HUES64 (cell line): Measurements from ENCODE around the gene TCTN2.
A peak's percentile ranks its signal among the peaks of the same experiment; 100 is the strongest.

Experiments used
- H3K27ac ChIP-seq: 2 replicates; pipeline ENCODE4 v1.7.0; 2013; ENCODE audit warnings: low read depth, low read length, inconsistent platforms
- H3K27me3 ChIP-seq: 2 replicates; pipeline ENCODE4 v1.6.1; 2013; ENCODE audit warnings: mild to moderate bottlenecking, low read length; ENCODE audit not compliant: insufficient read depth
- H3K36me3 ChIP-seq: 2 replicates; pipeline ENCODE4 v1.6.1; 2013; ENCODE audit warnings: mild to moderate bottlenecking, low read length; ENCODE audit not compliant: insufficient read depth
- H3K4me1 ChIP-seq: 2 replicates; pipeline ENCODE4 v1.6.1; 2013; ENCODE audit warnings: mild to moderate bottlenecking, low read length, moderate library complexity; ENCODE audit not compliant: insufficient read depth
- H3K4me3 ChIP-seq: 2 replicates; pipeline ENCODE4 v1.5.1; 2013; ENCODE audit warnings: mild to moderate bottlenecking, low read length, moderate library complexity
- H3K9ac ChIP-seq: 2 replicates; pipeline ENCODE4 v1.6.1; 2013; ENCODE audit warnings: mild to moderate bottlenecking, low read depth, low read length
- H3K9me3 ChIP-seq: 2 replicates; pipeline ENCODE4 v1.6.1; 2013; ENCODE audit warnings: low read depth, low read length; ENCODE audit not compliant: insufficient read depth
- WGBS: fragments of 150-250, 120-280 bp; methylation state at CpG from one replicate; pipeline ENCODE4 v1.1.7; 2013; ENCODE audit warnings: missing lambda C conversion rate; 5-methylcytosine and 5-hydroxymethylcytosine counted together

Gene TCTN2

GRCh38 chr12:123690191-123690840 lies 19.4 kb downstream of the TCTN2 start:
- 94% methylated on average over 7 of the region's 8 CpGs for WGBS
- Histone ChIP-seq H3K36me3 (peaks cover 11% of the 10 kb centered on the region; the same call in 1 of the 2 replicates), H3K4me3 (no peak overlapping the region), H3K27ac (no peak overlapping the region), H3K4me1 (no peaks in the 10 kb centered on the region), H3K27me3 (no peaks in the 10 kb centered on the region), H3K9ac (no peak overlapping the region), H3K9me3 (no peaks in the 10 kb centered on the region)

- Histone ChIP-seq H3K36me3 (peaks cover 30% of the 10 kb centered on the region), H3K27me3 (no peaks in the 10 kb centered on the region), H3K9ac (no peak overlapping the region), H3K4me1 (no peaks in the 10 kb centered on the region), H3K4me3 (no peak overlapping the region), H3K9me3 (no peaks in the 10 kb centered on the region), H3K27ac (no peak overlapping the region)
- 94% methylated on average over 8 of the region's 8 CpGs for WGBS
These were observed 25.3 kb downstream of the TCTN2 start for GRCh38 chr12:123696207-123696606.

- 87% methylated on average over 3 of the region's 4 CpGs for WGBS
- Histone ChIP-seq H3K27me3 (no peaks in the 10 kb centered on the region), H3K9ac (no peak overlapping the region), H3K27ac (no peak overlapping the region), H3K36me3 (peaks cover 30% of the 10 kb centered on the region), H3K4me3 (no peak overlapping the region), H3K4me1 (no peaks in the 10 kb centered on the region), H3K9me3 (no peaks in the 10 kb centered on the region)
These were observed 25.7 kb downstream of the TCTN2 start for GRCh38 chr12:123696646-123697045.

DNA sequence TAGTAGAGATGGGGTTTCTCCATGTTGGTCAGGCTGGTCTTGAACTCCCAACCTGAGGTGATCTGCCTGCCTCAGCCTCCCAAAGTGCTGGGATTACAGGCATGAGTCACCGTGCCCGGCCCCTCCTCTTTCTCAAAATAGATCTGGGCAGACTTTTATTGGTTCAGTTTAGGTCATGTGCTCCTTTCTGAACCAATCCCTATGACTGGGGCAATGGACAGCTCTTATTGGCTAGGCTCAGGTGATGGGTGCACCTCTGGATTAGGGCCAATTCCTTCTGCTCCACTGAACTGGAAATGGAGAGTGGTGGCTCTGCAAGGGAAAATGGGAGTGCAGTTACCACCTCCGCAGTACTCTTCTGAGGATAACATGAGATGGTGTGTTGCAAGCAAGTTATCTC lies 35.0 kb downstream of the TCTN2 start:
- no peaks in the 10 kb centered on the region for H3K9me3 ChIP-seq
- no peaks in the 10 kb centered on the region for H3K4me1 ChIP-seq
- no peak overlapping the region for H3K4me3 ChIP-seq
- H3K27me3 ChIP-seq = no peaks in the 10 kb centered on the region
- no peak overlapping the region for H3K27ac ChIP-seq
- H3K36me3 ChIP-seq = peaks cover 13% of the 10 kb centered on the region; the same call in 1 of the 2 replicates
- no peak overlapping the region for H3K9ac ChIP-seq
- WGBS = 95% methylated on average over 3 of the region's 3 CpGs

GRCh38 chr12:123707466-123707865 lies 36.6 kb downstream of the TCTN2 start:
- no peak overlapping the region for H3K9ac ChIP-seq
- H3K9me3 ChIP-seq = no peaks in the 10 kb centered on the region
- H3K4me1 ChIP-seq = no peaks in the 10 kb centered on the region
- H3K4me3 ChIP-seq = no peak overlapping the region
- WGBS = 94% methylated on average over 4 of the region's 4 CpGs
- no peak overlapping the region for H3K27ac ChIP-seq
- H3K36me3 ChIP-seq = peaks cover 10% of the 10 kb centered on the region; the same call in 1 of the 2 replicates
- H3K27me3 ChIP-seq = no peaks in the 10 kb centered on the region

DNA sequence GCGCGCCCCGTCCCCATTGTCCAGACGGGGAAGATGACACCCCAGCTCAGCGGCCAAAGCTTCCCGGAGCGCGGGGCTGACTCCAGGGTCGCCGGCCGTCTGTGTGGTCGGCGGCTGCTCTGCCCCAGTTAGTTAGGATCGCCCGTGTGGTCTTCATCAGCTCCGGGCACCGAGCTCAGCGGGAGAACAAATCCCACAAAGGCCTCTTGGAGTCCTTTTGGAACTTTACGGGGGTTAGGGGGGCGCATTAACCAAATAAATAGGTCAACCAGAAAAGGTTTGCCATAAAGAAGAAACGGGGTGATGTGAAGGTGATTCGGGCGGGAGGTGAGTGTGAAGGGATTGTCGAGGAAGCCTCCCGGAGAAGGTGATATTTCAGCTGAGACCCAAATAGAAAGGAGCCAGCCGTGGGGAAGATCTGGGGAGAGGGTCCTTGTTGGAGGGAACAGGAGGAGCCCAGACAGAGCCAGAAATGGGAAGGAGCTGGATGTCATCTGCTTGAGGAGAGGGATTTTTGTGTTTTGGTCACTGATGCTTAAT lies 41.9 kb downstream of the TCTN2 start:
- Histone ChIP-seq H3K4me1 (peaks cover 12% of the 10 kb centered on the region), H3K9ac (peak overlapping the region; percentile 97), H3K36me3 (peaks cover 5% of the 10 kb centered on the region), H3K27me3 (no peaks in the 10 kb centered on the region), H3K9me3 (no peaks in the 10 kb centered on the region), H3K4me3 (peak overlapping the region; percentile 100), H3K27ac (peak overlapping the region; percentile 73)
- WGBS = 1% methylated on average over 26 of the region's 26 CpGs

DNA sequence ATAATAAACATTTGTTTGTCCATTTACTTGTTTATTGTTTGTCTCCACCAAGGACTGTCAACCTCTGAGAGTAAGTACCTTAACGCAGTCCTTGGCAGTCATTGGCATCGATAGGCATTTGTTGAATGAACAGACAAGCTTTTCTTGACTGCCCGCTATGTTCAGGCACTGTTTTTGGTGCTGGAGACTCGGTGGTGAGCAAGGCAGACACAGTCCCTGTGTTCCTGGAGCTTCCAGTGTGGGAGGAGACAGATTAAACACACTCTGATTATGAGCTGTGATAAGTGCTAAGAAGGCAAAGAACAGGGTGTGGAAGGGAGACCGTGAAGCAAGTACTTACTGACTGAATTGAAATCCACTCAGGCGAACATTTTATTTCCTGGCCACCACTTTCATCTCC lies 42.5 kb downstream of the TCTN2 start:
- Histone ChIP-seq H3K9me3 (no peaks in the 10 kb centered on the region), H3K9ac (peak overlapping the region; percentile 97; the same call in 1 of the 2 replicates), H3K27ac (no peak overlapping the region), H3K36me3 (peaks cover 10% of the 10 kb centered on the region), H3K27me3 (no peaks in the 10 kb centered on the region), H3K4me1 (peaks cover 12% of the 10 kb centered on the region), H3K4me3 (peak overlapping the region; percentile 100)
- WGBS = 69% methylated on average over 6 of the region's 6 CpGs

GRCh38 chr12:123713823-123714585 lies 43.1 kb downstream of the TCTN2 start:
- Histone ChIP-seq H3K9ac (no peak overlapping the region; the same call in 1 of the 2 replicates), H3K27me3 (no peaks in the 10 kb centered on the region), H3K9me3 (no peaks in the 10 kb centered on the region), H3K36me3 (peaks cover 16% of the 10 kb centered on the region), H3K27ac (no peak overlapping the region), H3K4me1 (peaks cover 12% of the 10 kb centered on the region), H3K4me3 (peak overlapping the region; percentile 100)
- WGBS = 87% methylated on average over 10 of the region's 10 CpGs

DNA sequence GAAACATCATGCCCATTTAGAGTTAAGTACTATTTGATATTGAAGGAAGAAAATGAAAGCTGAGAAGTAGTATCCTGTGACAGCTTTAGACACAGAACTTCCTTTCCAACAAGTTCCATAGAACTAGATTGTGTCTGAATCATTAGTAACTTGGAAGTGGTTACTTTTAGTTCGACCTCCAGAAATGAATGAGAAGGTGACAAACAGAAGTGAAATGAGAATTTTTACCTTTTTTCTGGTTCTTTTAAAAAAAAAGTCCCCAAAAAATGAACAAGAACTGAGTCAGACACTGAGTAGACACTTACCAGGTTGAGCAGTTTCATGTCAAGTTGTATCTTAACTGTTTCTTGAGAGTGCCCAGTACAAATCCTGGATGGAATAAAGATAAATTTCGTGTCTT lies 44.3 kb downstream of the TCTN2 start:
- Histone ChIP-seq H3K27me3 (no peaks in the 10 kb centered on the region), H3K4me1 (peaks cover 12% of the 10 kb centered on the region), H3K9me3 (no peaks in the 10 kb centered on the region), H3K27ac (no peak overlapping the region), H3K9ac (no peak overlapping the region), H3K36me3 (peaks cover 28% of the 10 kb centered on the region), H3K4me3 (no peak overlapping the region)
- WGBS = 92% methylated on average over 2 of the region's 2 CpGs

DNA sequence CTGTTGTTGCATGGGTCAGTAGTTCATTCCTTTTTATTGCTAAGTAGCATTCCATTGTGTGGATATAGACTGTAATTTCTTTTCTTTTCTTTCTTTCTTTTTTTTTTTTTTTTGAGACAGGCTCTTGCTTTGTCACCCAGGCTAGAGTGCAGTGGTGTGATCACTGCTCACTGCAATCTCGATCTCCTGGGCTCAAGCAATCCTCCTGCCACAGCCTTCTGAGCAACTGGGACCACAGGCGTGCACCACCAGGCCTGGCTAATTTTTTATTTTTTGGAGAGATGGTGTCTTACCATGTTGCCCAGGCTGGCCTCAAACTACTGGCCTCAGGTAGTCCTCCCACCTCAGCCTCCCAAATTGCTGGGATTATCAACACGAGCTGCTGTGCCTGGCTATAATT lies 46.4 kb downstream of the TCTN2 start:
- 78% methylated on average over 3 of the region's 3 CpGs for WGBS
- Histone ChIP-seq H3K36me3 (peaks cover 49% of the 10 kb centered on the region), H3K4me1 (peaks cover 12% of the 10 kb centered on the region), H3K27me3 (no peaks in the 10 kb centered on the region), H3K9ac (no peak overlapping the region), H3K9me3 (no peaks in the 10 kb centered on the region), H3K27ac (no peak overlapping the region), H3K4me3 (no peak overlapping the region)

- no peak overlapping the region for H3K9ac ChIP-seq
- H3K27me3 ChIP-seq = no peaks in the 10 kb centered on the region
- H3K9me3 ChIP-seq = no peaks in the 10 kb centered on the region
- H3K4me3 ChIP-seq = no peak overlapping the region
- H3K4me1 ChIP-seq = no peaks in the 10 kb centered on the region
- no peak overlapping the region for H3K27ac ChIP-seq
- WGBS = 94% methylated on average over 5 of the region's 5 CpGs
- peaks cover 67% of the 10 kb centered on the region for H3K36me3 ChIP-seq
These were observed 49.4 kb downstream of the TCTN2 start for GRCh38 chr12:123720141-123720814.
